ENCODE results near the gene TLK2. TPM values are rescaled to one million over a fixed set of nuclear protein-coding genes. Genes with fewer than 3 reads are reported as not detected.
"Not testable (repeated sequence)": the region's sequence is repeated elsewhere in the genome, so short reads cannot be mapped to it uniquely, and the experiment has no call there.

TLK2 gene
- total RNA-seq, 4 donors from 2014 or later: 45.8 to 78.1 (median 54.1) TPM

- H3K9me3 ChIP-seq, H3K27me3 ChIP-seq, H3K36me3 ChIP-seq: not testable (repeated sequence)
- H3K4me3 ChIP-seq (replicated peaks in 1 of 3): peak overlapping the region; percentile 26 to 58 (median 56)
- 3% methylated on average over 14 of the region's 22 CpGs for WGBS, 2 donors
- DNase-seq: peak; percentile 21 to 23
- peaks cover 8 to 16% of the 10 kb centered on the region in 2 donors for H3K4me1 ChIP-seq
- intact Hi-C loops (cut with DNase I): loop anchor here (10.0 kb wide), 1 partner anchor 55 kb away; the partner anchor contains the start of gene METTL2A
- H3K27ac ChIP-seq: peak overlapping the region; percentile 86 to 94 (median 94)
Observed at GRCh38 chr17:62479639-62480258, 1.1 kb downstream of the TLK2 start.

DNA sequence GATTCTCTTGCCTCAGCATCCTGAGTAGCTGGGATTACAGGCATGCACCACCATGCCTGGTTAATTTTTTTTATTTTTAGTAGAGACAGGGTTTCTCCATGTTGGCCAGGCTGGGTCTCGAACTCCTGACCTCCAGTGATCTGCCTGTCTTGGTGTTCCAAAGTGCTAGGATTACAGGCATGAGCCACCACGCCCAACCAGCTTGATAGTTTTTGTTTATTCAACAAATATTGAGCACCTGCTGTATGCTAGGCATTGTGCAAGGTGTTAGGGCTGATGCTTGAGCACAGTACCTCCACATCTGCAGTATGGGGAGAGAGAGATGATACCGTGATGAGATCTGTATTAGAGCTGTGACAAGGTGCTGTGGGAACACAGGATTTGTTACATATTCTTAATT is 3.9 kb downstream of the TLK2 start:
- H3K27ac ChIP-seq; H3K36me3 ChIP-seq; intact Hi-C loops (cut with DNase I); H3K9me3 ChIP-seq; H3K27me3 ChIP-seq; H3K4me1 ChIP-seq; H3K4me3 ChIP-seq (replicated peaks in 1 of 3); DNase-seq: not testable (repeated sequence)
- WGBS, 2 donors: 90 to 91% methylated on average over 3 of the region's 3 CpGs

DNA sequence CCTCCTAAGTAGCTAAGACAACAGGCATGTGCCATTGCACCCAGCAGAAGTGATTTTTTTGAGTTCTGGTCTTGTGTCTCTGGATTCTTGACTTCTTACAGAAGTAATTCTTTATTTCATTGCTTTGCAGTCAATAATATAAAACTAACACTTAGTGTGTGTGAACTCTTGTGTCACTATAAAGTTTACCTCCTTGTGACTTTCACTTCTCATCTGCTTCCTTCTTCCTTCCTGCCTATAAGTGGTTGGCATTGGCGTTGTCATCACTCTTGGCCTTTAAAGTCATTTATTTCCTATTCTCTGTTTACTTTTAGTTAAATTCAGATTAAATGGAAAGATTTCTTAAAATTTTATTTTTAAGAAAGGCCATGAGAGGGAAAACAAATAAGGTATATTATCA is 12.4 kb downstream of the TLK2 start:
- 82 to 86% methylated on average over 1 of the region's 1 CpG for WGBS, 2 donors
- H3K36me3 ChIP-seq; DNase-seq; H3K27ac ChIP-seq; H3K27me3 ChIP-seq; H3K4me3 ChIP-seq (replicated peaks in 1 of 3); intact Hi-C loops (cut with DNase I); H3K9me3 ChIP-seq: not testable (repeated sequence)
- peaks cover 8 to 14% of the 10 kb centered on the region in 2 donors for H3K4me1 ChIP-seq

- DNase-seq; H3K27ac ChIP-seq; H3K9me3 ChIP-seq; H3K27me3 ChIP-seq; H3K36me3 ChIP-seq; H3K4me3 ChIP-seq (replicated peaks in 1 of 3); intact Hi-C loops (cut with DNase I): not testable (repeated sequence)
- WGBS, 2 donors: 90 to 94% methylated on average over 5 of the region's 5 CpGs
- H3K4me1 ChIP-seq: peaks cover 8 to 14% of the 10 kb centered on the region in 2 donors
Observed at GRCh38 chr17:62493049-62493655, 14.5 kb downstream of the TLK2 start.

GRCh38 chr17:62494073-62494472 is 15.4 kb downstream of the TLK2 start:
- 54 to 59% methylated on average over 7 of the region's 7 CpGs for WGBS, 2 donors
- DNase-seq; H3K9me3 ChIP-seq; H3K36me3 ChIP-seq; H3K27ac ChIP-seq; H3K27me3 ChIP-seq; intact Hi-C loops (cut with DNase I); H3K4me3 ChIP-seq (replicated peaks in 1 of 3); H3K4me1 ChIP-seq: not testable (repeated sequence)

DNA sequence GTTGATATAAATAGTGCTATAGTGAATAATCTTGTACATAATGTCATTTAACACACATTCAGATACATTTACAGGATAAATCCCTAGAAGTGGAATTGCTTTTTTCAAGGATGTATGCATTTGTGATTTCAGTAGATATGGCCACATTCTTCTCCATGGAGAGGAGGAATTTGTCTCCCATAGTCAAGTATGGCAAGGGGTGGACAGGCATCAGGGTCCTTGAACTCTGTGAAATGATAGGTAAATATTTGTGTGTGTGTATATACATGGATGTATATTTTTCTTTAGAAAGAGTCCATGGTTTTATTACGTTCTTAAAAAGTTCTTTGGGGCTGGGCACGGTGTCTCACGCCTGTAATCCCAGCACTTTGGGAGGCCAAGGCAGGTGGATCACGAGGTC is 17.7 kb downstream of the TLK2 start:
- 96 to 100% methylated on average over 4 of the region's 4 CpGs for WGBS, 2 donors
- DNase-seq; intact Hi-C loops (cut with DNase I); H3K27me3 ChIP-seq; H3K4me3 ChIP-seq (replicated peaks in 1 of 3); H3K9me3 ChIP-seq; H3K27ac ChIP-seq; H3K36me3 ChIP-seq; H3K4me1 ChIP-seq: not testable (repeated sequence)

DNA sequence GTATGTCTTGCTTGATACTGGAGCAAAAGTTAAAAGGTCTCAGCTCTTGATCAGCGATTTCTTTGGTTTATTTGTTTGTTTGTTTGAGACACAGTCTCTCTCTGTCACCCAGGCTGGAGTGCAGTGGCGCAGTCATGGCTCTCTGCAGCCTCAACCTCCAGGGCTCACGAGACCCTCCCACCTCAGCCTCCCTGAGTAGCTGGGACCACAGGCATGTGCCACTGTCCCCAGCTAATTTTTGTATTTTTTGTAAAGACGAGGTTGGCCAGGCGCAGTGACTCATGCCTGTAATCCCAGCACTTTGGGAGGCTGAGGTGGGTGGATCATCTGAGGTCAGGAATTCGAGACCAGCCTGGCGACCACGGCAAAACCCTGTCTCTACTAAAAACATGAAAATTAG is 20.2 kb downstream of the TLK2 start:
- intact Hi-C loops (cut with DNase I); H3K27me3 ChIP-seq; H3K9me3 ChIP-seq; H3K36me3 ChIP-seq; H3K4me3 ChIP-seq (replicated peaks in 1 of 3); DNase-seq; H3K27ac ChIP-seq; H3K4me1 ChIP-seq: not testable (repeated sequence)
- WGBS, 2 donors: 95 to 96% methylated on average over 8 of the region's 8 CpGs

DNA sequence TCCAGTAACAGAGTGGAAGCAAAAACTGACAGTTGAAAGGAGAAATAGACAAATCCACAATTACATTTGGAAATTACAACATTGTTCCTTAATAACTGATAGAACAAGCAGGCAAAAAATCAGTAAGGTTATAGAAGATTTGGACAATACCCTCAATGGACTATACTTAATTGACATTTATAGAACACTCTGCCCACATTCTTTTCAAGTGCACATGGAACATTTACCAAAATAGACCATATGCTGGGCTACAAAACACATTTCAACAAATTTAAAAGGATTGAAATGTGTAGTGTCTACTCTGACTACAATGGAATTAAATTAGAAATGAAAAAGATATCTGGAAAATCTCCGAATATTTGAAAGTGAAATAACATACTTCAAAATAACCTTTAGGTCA is 21.8 kb downstream of the TLK2 start:
- H3K36me3 ChIP-seq; H3K4me3 ChIP-seq (replicated peaks in 1 of 3); DNase-seq; H3K27me3 ChIP-seq; H3K9me3 ChIP-seq; H3K4me1 ChIP-seq; H3K27ac ChIP-seq; intact Hi-C loops (cut with DNase I): not testable (repeated sequence)
- 86 to 91% methylated on average over 1 of the region's 1 CpG for WGBS, 2 donors

GRCh38 chr17:62504857-62505256 is 26.2 kb downstream of the TLK2 start:
- intact Hi-C loops (cut with DNase I); H3K36me3 ChIP-seq; H3K27me3 ChIP-seq; H3K27ac ChIP-seq; H3K9me3 ChIP-seq; H3K4me3 ChIP-seq (replicated peaks in 1 of 3): not testable (repeated sequence)
- peak; percentile 10 to 21 for DNase-seq
- 82 to 86% methylated on average over 8 of the region's 8 CpGs for WGBS, 2 donors
- H3K4me1 ChIP-seq: peaks cover 0 to 13% of the 10 kb centered on the region in 2 donors

- H3K27me3 ChIP-seq; H3K36me3 ChIP-seq; H3K27ac ChIP-seq; intact Hi-C loops (cut with DNase I); H3K4me3 ChIP-seq (replicated peaks in 1 of 3); H3K9me3 ChIP-seq; DNase-seq: not testable (repeated sequence)
- WGBS, 2 donors: 66 to 68% methylated on average over 6 of the region's 6 CpGs
- H3K4me1 ChIP-seq: peaks cover 0 to 16% of the 10 kb centered on the region in 2 donors
Observed at GRCh38 chr17:62507191-62507836, 28.7 kb downstream of the TLK2 start.

DNA sequence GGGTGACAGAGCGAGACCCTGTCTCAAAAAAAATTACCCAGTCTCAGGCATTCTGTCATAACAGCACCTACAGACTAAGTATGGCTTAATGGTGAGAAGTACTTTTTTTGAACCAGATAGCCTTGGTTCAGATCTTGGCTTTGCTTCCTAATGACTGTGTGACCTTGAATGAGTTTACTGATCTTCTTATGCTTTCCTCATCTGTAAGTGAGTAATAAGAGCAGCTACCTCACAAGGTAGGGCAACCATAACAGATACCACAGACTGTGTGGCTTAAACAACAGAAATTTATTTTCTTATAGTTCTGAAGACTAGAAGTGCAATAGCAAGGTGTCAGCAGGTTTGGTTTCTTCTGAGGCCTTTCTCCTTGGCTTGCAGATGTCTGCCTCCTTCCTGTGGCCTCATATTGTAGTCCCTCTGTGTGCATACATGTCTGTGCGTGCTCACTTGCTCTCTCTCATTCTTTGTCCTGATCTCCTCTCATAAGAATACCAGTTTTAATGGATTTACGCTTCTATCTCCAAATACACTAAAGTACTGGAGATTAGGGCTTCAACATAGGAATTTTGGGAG is 31.7 kb downstream of the TLK2 start:
- H3K4me3 ChIP-seq (replicated peaks in 1 of 3); DNase-seq; H3K9me3 ChIP-seq; H3K27ac ChIP-seq; H3K36me3 ChIP-seq; intact Hi-C loops (cut with DNase I); H3K27me3 ChIP-seq: not testable (repeated sequence)
- H3K4me1 ChIP-seq: peaks cover 0 to 10% of the 10 kb centered on the region in 2 donors
- WGBS, 2 donors: 91 to 95% methylated on average over 2 to 3 of the region's 3 CpGs

DNA sequence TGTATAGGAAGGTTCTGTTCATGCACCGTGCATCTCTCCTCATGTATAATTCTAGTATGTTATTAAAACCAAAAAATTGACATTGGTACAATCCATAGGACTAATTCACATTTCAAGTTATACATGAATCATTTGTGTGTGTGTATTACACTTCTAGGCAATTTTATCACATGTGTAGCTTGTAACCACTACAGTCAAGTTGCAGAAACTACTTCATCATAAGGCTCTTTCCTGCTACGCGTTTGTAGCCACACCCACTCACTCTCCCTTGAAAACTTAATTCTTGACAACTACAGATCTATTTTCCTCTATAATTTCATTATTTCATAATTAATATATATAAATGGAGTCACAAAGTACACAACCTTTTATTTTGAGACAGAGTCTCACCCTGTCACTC is 32.4 kb downstream of the TLK2 start:
- 80 to 89% methylated on average over 3 of the region's 3 CpGs for WGBS, 2 donors
- H3K27ac ChIP-seq; intact Hi-C loops (cut with DNase I); H3K9me3 ChIP-seq; DNase-seq; H3K27me3 ChIP-seq; H3K4me3 ChIP-seq (replicated peaks in 1 of 3); H3K36me3 ChIP-seq: not testable (repeated sequence)
- peaks cover 0 to 10% of the 10 kb centered on the region in 2 donors for H3K4me1 ChIP-seq

GRCh38 chr17:62516376-62516775 is 37.8 kb downstream of the TLK2 start:
- intact Hi-C loops (cut with DNase I); H3K9me3 ChIP-seq; H3K27ac ChIP-seq; H3K27me3 ChIP-seq; H3K4me1 ChIP-seq; H3K4me3 ChIP-seq (replicated peaks in 1 of 3); H3K36me3 ChIP-seq; DNase-seq: not testable (repeated sequence)
- WGBS, 2 donors: 99 to 100% methylated on average over 8 to 11 of the region's 11 CpGs

All from thyroid gland (tissue), 4 donors.